ENCODE data around the gene FAM217A. TPM values are rescaled to one million over a fixed set of nuclear protein-coding genes. Genes with fewer than 3 reads are reported as not detected.
"Not testable (repeated sequence)": the region's sequence is repeated elsewhere in the genome, so short reads cannot be mapped to it uniquely, and the experiment has no call there.

Gene FAM217A
- polyA plus RNA-seq, 1 donor from 2014 or later, result not detected

GRCh38 chr6:4102687-4103244 is 23.8 kb upstream of the FAM217A start:
- peaks cover 2% of the 10 kb centered on the region for H3K27me3 Mint-ChIP-seq
- H3K27ac Mint-ChIP-seq, result no peak overlapping the region
- no peaks in the 10 kb centered on the region for H3K4me1 Mint-ChIP-seq
- no peaks in the 10 kb centered on the region for H3K9me3 Mint-ChIP-seq
- H3K4me3 Mint-ChIP-seq, result no peak overlapping the region
- peaks cover 1% of the 10 kb centered on the region for H3K36me3 Mint-ChIP-seq

GRCh38 chr6:4101298-4101697 is 22.4 kb upstream of the FAM217A start:
- Mint-ChIP-seq H3K4me1 (no peaks in the 10 kb centered on the region), H3K9me3 (no peaks in the 10 kb centered on the region), H3K36me3 (peaks cover 1% of the 10 kb centered on the region), H3K27me3 (peaks cover 2% of the 10 kb centered on the region), H3K4me3 (no peak overlapping the region), H3K27ac (no peak overlapping the region)

GRCh38 chr6:4100655-4101054 is 21.7 kb upstream of the FAM217A start:
- no peaks in the 10 kb centered on the region for H3K4me1 Mint-ChIP-seq
- H3K9me3 Mint-ChIP-seq, result no peaks in the 10 kb centered on the region
- H3K27ac Mint-ChIP-seq, result no peak overlapping the region
- peaks cover 1% of the 10 kb centered on the region for H3K36me3 Mint-ChIP-seq
- no peak overlapping the region for H3K4me3 Mint-ChIP-seq
- peaks cover 2% of the 10 kb centered on the region for H3K27me3 Mint-ChIP-seq

- H3K27me3 Mint-ChIP-seq, result peaks cover 3% of the 10 kb centered on the region
Measured at GRCh38 chr6:4093288-4093687, 14.4 kb upstream of the FAM217A start.

GRCh38 chr6:4091941-4092340 is 13.0 kb upstream of the FAM217A start:
- Mint-ChIP-seq H3K36me3 (peaks cover 2% of the 10 kb centered on the region), H3K9me3 (no peaks in the 10 kb centered on the region), H3K27me3 (peaks cover 3% of the 10 kb centered on the region), H3K4me1 (peaks cover 0 to 1% (median 0%) of the 10 kb centered on the region in 3 donors), H3K27ac (no peak overlapping the region), H3K4me3 (no peak overlapping the region)

More at GRCh38 chr6:4093288-4093687, 14.4 kb upstream of the FAM217A start:
- no peaks in the 10 kb centered on the region for H3K4me1 Mint-ChIP-seq
- H3K27ac Mint-ChIP-seq, result peak overlapping the region in 1 of 3 donors; percentile 5
- no peak overlapping the region for H3K4me3 Mint-ChIP-seq
- no peaks in the 10 kb centered on the region for H3K9me3 Mint-ChIP-seq
- H3K36me3 Mint-ChIP-seq, result peaks cover 2% of the 10 kb centered on the region

- H3K9me3 Mint-ChIP-seq, result not testable (repeated sequence)
Measured at GRCh38 chr6:4090043-4090442, 11.1 kb upstream of the FAM217A start.

GRCh38 chr6:4088704-4089103 is 9.8 kb upstream of the FAM217A start:
- no peak overlapping the region for H3K27ac Mint-ChIP-seq
- H3K9me3 Mint-ChIP-seq, result peaks cover 0 to 3% (median 0%) of the 10 kb centered on the region in 3 donors
- H3K36me3 Mint-ChIP-seq, result peaks cover 2% of the 10 kb centered on the region
- H3K4me1 Mint-ChIP-seq, result peaks cover 0 to 3% (median 0%) of the 10 kb centered on the region in 3 donors
- H3K27me3 Mint-ChIP-seq, result peaks cover 2% of the 10 kb centered on the region
- no peak overlapping the region for H3K4me3 Mint-ChIP-seq

More at GRCh38 chr6:4090043-4090442, 11.1 kb upstream of the FAM217A start:
- H3K4me3 Mint-ChIP-seq, H3K36me3 Mint-ChIP-seq, H3K27me3 Mint-ChIP-seq, H3K4me1 Mint-ChIP-seq, H3K27ac Mint-ChIP-seq: not testable (repeated sequence)

- peaks cover 0 to 3% (median 0%) of the 10 kb centered on the region in 3 donors for H3K4me1 Mint-ChIP-seq
- H3K4me3 Mint-ChIP-seq, result no peak overlapping the region
- H3K27me3 Mint-ChIP-seq, result peaks cover 7% of the 10 kb centered on the region
- H3K27ac Mint-ChIP-seq, result no peak overlapping the region
- peaks cover 2% of the 10 kb centered on the region for H3K36me3 Mint-ChIP-seq
- peaks cover 0 to 3% (median 0%) of the 10 kb centered on the region in 3 donors for H3K9me3 Mint-ChIP-seq
Measured at GRCh38 chr6:4085332-4085700, 6.4 kb upstream of the FAM217A start.

GRCh38 chr6:4084444-4085331 is 5.8 kb upstream of the FAM217A start:
- no peak overlapping the region for H3K4me3 Mint-ChIP-seq

GRCh38 chr6:4074478-4075235 is 4.3 kb downstream of the FAM217A start:
- no peaks in the 10 kb centered on the region for H3K36me3 Mint-ChIP-seq
- H3K27me3 Mint-ChIP-seq, result peaks cover 7% of the 10 kb centered on the region
- no peaks in the 10 kb centered on the region for H3K4me1 Mint-ChIP-seq
- H3K9me3 Mint-ChIP-seq, result no peaks in the 10 kb centered on the region
- H3K27ac Mint-ChIP-seq, result no peak overlapping the region
- H3K4me3 Mint-ChIP-seq, result no peak overlapping the region

More at GRCh38 chr6:4084444-4085331, 5.8 kb upstream of the FAM217A start:
- peaks cover 0 to 3% (median 0%) of the 10 kb centered on the region in 3 donors for H3K9me3 Mint-ChIP-seq
- peaks cover 7% of the 10 kb centered on the region for H3K27me3 Mint-ChIP-seq
- peaks cover 0 to 3% (median 0%) of the 10 kb centered on the region in 3 donors for H3K4me1 Mint-ChIP-seq
- H3K36me3 Mint-ChIP-seq, result peaks cover 2% of the 10 kb centered on the region
- H3K27ac Mint-ChIP-seq, result no peak overlapping the region

GRCh38 chr6:4071330-4071729 is 7.6 kb downstream of the FAM217A start:
- no peak overlapping the region for H3K4me3 Mint-ChIP-seq
- peak overlapping the region in 1 of 3 donors; percentile 31 for H3K27ac Mint-ChIP-seq
- H3K36me3 Mint-ChIP-seq, result no peaks in the 10 kb centered on the region
- H3K27me3 Mint-ChIP-seq, result no peaks in the 10 kb centered on the region
- H3K9me3 Mint-ChIP-seq, result no peaks in the 10 kb centered on the region
- H3K4me1 Mint-ChIP-seq, result no peaks in the 10 kb centered on the region

GRCh38 chr6:4069199-4069598 is 9.7 kb downstream of the FAM217A start:
- H3K9me3 Mint-ChIP-seq, result no peaks in the 10 kb centered on the region
- no peaks in the 10 kb centered on the region for H3K4me1 Mint-ChIP-seq
- H3K27ac Mint-ChIP-seq, result no peak overlapping the region
- no peaks in the 10 kb centered on the region for H3K36me3 Mint-ChIP-seq
- no peaks in the 10 kb centered on the region for H3K27me3 Mint-ChIP-seq
- no peak overlapping the region for H3K4me3 Mint-ChIP-seq

GRCh38 chr6:4067673-4068072 is 11.3 kb downstream of the FAM217A start:
- Mint-ChIP-seq H3K9me3 (no peaks in the 10 kb centered on the region), H3K36me3 (no peaks in the 10 kb centered on the region), H3K4me3 (no peak overlapping the region), H3K27ac (no peak overlapping the region), H3K4me1 (no peaks in the 10 kb centered on the region), H3K27me3 (no peaks in the 10 kb centered on the region)

GRCh38 chr6:4066029-4066755 is 12.7 kb downstream of the FAM217A start:
- no peak overlapping the region for H3K4me3 Mint-ChIP-seq
- H3K9me3 Mint-ChIP-seq, result no peaks in the 10 kb centered on the region
- H3K27me3 Mint-ChIP-seq, result no peaks in the 10 kb centered on the region
- H3K4me1 Mint-ChIP-seq, result no peaks in the 10 kb centered on the region
- peak overlapping the region in 2 of 3 donors; percentile 9 for H3K27ac Mint-ChIP-seq
- no peaks in the 10 kb centered on the region for H3K36me3 Mint-ChIP-seq
